ENCODE data around the gene OTULIN.

The OTULIN gene

GRCh38 chr5:14667290-14667689 lies 2.8 kb downstream of the OTULIN start:
- no peak for DNase-seq (ENCODE audit: low read depth)
- no peak for TF ChIP-seq CTCF (IDR thresholded peaks at IDR 0.05; ENCODE audit: low read depth, low read length, missing control alignments)
- H3K4me3 ChIP-seq (ENCODE audit: low read depth, low read length): peak overlapping the region; percentile 77

- no peak for TF ChIP-seq CTCF (IDR thresholded peaks at IDR 0.05; ENCODE audit: low read depth, low read length, missing control alignments)
- H3K4me3 ChIP-seq (ENCODE audit: low read depth, low read length): peak overlapping the region; percentile 77
- no peak for DNase-seq (ENCODE audit: low read depth)
Measured at GRCh38 chr5:14667770-14668169, 3.3 kb downstream of the OTULIN start.

- H3K4me3 ChIP-seq (ENCODE audit: low read depth, low read length): peak overlapping the region; percentile 77
- DNase-seq (ENCODE audit: low read depth): no peak
- TF ChIP-seq CTCF (IDR thresholded peaks at IDR 0.05; ENCODE audit: low read depth, low read length, missing control alignments): no peak
Measured at GRCh38 chr5:14668181-14668591, 3.7 kb downstream of the OTULIN start.

GRCh38 chr5:14669415-14669814 lies 4.9 kb downstream of the OTULIN start:
- TF ChIP-seq CTCF (IDR thresholded peaks at IDR 0.05; ENCODE audit: low read depth, low read length, missing control alignments): no peak
- DNase-seq (ENCODE audit: low read depth): no peak
- H3K4me3 ChIP-seq (ENCODE audit: low read depth, low read length): peak overlapping the region; percentile 77

GRCh38 chr5:14669975-14670374 lies 5.5 kb downstream of the OTULIN start:
- no peak for TF ChIP-seq CTCF (IDR thresholded peaks at IDR 0.05; ENCODE audit: low read depth, low read length, missing control alignments)
- no peak overlapping the region; the same call in 1 of the 2 replicates for H3K4me3 ChIP-seq (ENCODE audit: low read depth, low read length)
- DNase-seq (ENCODE audit: low read depth): no peak

GRCh38 chr5:14671414-14671813 lies 6.9 kb downstream of the OTULIN start:
- no peak for TF ChIP-seq CTCF (IDR thresholded peaks at IDR 0.05; ENCODE audit: low read depth, low read length, missing control alignments)
- peak overlapping the region; percentile 37; the same call in 1 of the 2 replicates for H3K4me3 ChIP-seq (ENCODE audit: low read depth, low read length)
- DNase-seq (ENCODE audit: low read depth): no peak

GRCh38 chr5:14672082-14672481 lies 7.6 kb downstream of the OTULIN start:
- H3K4me3 ChIP-seq (ENCODE audit: low read depth, low read length): peak overlapping the region; percentile 0; the same call in 1 of the 2 replicates
- DNase-seq (ENCODE audit: low read depth): no peak
- no peak for TF ChIP-seq CTCF (IDR thresholded peaks at IDR 0.05; ENCODE audit: low read depth, low read length, missing control alignments)

All from GM12864 (cell line).